Right forelimb (tissue), 1 donor: ENCODE results near the gene HMGB4.

Source experiments
- DNase-seq: peaks from one replicate; pipeline ENCODE4 v3.0.0-alpha.2; 2018

The HMGB4 gene, protein sequence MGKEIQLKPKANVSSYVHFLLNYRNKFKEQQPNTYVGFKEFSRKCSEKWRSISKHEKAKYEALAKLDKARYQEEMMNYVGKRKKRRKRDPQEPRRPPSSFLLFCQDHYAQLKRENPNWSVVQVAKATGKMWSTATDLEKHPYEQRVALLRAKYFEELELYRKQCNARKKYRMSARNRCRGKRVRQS

DNA sequence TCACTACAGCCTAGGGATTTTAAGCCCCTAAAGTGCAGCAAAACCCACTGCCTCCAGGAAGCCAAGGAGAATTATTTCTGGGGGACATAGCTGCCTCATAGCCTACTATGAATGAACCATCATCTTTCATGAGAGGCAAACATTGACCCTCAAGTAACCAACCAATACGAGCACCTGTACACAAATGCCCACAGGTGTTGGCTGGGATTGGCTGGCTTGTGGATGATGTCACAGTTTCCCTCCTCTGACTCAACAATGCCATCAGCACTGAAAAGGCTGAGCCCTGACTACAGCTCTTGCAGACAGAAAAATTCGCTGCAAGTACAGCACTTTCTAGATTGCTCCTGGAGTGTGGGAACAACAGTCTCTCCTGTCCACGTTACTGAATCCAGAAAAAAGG, at the start of gene HMGB4:
TSS of gene HMGB4 (plus strand) at position 301 of the 400 bp plus-strand sequence. CDS start 113 bp downstream, outside the sequence.
- no peak for DNase-seq

DNA sequence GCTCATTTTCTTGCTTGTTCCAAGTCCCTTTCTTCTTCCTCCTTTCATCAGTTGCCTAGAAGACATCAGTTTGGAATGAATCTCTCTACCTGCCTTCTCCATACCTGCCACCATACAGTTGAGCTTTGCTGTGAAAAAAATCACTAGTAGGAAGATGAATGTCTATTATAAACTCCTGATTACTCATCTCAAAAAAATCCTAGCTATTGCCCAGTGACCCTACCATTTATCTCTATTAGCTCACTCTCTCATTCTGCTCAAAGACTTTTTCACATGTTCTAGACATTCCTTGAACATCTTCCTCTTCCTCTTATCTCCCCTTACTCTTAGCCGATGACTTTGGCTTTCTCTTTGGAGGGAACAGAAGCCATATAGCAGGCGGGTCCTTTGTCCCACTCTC, 49.7 kb upstream of the HMGB4 start:
- DNase-seq: no peak

DNA sequence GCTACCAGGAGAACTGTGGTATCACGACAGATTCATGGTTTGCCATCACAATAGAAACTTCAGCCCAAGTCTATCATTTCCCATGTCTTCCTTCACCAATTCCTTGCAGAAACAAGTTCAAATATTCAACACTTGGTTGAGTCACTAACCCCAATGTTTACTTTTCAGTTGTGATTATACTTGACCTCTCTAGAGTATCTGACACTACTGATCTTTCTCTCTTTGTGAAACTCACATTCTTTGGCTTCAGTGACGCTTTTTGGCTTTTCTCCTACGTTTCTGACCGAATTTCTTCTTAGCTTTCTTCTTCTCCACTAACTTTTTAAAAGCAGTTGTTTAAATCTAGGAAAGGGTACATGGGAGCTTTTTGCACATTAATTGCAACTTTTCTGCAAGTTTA, 48.8 kb upstream of the HMGB4 start:
- no peak for DNase-seq

DNA sequence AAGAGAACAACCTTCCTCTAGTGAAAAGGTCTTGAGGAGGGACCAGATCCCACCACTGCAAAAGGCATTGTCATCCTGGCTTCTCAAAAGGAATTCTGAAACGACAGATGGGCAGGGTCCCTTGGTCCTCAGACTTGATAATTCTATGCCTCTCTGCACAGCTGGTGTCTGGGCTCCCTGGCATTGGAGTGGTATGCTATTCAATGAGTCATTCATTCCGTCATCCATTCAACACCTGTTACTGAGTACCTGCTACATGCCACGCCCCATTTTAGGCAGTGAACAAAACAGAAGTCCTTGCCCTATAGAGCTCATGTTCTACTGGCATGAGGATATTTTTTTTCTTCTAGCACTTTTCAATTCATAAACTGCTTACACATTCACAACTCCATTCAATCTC, 45.8 kb upstream of the HMGB4 start:
- no peak for DNase-seq

DNA sequence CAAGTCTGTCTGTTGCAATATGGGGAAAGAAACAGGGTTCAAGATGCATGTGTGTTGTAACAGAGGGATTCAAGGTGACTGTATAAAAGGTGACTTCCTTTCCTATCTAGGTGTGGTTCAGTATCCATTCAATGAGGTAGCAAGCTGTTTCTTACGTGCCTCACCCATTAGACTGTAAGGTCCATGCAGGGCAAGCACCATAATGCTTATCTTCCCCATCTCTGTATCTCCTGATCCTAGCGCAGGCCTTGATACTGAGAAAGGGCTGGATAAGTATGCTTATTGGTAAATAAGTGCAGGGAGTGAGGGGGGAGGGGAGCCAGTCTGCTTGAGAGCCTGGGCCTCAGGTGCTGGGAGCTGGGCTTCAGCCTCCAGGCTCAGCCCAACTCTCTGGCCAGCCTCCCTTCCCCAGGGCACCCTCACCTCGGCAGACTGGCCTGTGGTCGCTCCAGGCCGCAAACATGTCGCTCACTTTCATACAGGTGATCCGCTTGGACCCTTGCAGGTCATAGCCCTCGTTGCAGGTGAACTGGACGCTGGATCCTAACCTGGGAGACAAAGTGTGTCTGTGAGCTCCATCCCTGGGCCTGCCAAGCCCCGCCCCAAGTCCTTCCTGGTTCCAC, 44.5 kb upstream of the HMGB4 start:
- no peak for DNase-seq

DNA sequence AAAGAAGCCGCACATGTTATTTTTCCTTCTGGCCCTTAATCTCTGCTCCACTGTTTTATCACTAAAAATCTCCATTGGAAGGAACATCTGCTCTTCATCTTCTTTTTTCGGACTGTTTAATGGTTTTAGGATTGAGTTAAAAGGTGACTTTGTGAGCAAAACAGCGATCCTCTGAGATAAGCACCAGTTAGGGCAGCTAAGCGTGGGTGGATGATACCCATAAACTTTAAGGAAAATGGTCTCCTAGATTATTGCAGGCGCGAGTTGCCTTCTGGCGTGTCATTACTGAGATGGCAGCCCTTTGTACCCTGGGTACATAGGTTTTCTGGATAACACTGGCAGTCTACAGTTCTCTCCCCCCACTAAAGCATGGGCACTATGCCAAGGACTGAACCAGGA, 44.0 kb upstream of the HMGB4 start:
- no peak for DNase-seq

DNA sequence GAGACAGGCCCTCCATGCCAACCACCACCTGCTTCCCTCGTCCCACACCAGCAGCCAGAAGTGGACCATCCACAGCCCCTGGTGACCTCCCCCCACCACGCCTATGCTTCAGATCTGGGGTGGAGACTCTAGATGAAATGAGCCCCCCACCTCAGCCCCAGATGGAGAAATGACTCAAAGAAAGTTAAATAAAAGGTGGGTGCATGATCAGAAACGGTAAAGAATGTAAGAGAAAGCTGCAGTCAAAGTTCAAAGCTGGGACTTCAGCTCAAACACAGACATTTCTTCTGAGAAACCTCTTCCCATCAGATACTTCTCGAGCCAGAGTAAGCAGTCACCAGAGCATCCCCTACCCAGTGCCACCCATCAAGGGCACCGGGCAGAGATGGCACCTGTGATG, 43.1 kb upstream of the HMGB4 start:
- DNase-seq: no peak

DNA sequence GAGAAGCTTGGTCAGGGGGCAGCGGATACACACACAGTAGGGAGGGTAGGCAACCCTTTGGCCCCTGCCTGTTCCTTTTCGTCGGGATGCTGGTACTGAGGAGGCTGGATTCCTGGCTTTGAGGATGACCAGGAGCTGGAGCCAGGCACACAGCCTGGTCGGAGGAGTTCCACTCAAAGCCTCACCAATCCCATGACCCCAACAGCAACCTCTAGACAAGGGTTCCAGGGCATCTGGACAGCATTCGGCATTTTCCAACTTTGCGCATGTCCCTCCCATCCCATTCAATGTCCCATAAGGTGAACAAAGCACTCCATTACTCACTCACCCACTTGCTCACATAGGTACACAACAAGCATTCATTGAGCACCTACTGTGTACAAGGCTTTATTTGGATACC, 42.6 kb upstream of the HMGB4 start:
- DNase-seq: no peak

DNA sequence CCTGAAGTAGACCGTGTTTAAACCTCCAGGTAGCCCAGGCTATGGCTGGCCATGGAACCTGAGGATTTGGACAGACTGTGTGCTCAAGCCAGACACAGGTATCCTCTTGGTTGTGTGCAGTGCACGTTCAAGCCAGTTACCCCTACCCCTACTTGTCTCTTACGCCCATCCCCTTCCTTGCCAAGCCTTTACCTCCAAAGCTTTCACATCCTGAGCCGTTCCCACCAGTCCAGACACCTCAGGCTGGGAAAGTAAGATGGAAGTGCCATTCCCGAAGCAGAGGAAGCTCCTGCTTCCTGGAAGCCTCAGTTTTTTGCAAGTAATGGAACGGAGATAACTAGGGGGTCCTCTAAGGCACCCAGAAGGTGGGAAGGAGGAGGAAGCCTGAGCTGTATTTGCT, 41.5 kb upstream of the HMGB4 start:
- DNase-seq: no peak

DNA sequence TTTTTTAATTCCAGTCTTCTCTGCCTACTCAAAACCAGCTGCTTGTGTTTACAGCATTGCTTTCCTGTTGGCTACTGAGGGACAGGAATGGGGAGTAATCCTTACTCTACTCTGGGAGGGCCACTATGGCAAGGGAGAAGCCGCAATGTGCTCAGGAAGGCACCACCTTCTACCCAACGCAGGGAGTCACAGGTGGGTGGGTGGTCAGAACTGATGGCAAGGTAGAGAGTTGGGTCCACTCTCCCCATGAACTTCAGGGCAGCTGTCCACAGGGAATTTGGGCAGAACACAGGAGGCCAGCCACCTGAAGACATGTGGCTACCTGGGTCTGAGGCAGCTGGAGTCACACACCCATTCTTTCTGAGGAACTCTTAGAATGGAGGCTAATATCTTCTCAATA, 40.5 kb upstream of the HMGB4 start:
- DNase-seq: no peak

DNA sequence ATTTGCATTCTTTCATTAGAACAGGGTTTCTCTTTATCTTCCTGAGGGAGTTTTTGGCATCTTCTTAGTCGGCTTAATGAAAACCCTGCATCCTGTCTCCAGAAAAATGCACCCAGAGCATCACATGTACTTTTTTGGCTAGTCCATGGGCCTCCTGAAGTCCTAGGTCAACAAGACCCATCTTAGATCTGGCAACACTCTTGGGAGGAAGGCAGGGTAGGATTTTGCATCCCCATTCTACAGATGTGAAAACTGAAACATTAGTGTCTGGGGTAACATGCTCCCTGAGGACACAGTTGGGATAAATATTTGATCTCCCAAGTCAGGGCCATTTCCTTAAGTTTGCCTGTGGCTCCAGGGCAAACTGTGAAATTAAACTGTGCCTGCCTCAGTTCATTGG, 40.0 kb upstream of the HMGB4 start:
- no peak for DNase-seq

DNA sequence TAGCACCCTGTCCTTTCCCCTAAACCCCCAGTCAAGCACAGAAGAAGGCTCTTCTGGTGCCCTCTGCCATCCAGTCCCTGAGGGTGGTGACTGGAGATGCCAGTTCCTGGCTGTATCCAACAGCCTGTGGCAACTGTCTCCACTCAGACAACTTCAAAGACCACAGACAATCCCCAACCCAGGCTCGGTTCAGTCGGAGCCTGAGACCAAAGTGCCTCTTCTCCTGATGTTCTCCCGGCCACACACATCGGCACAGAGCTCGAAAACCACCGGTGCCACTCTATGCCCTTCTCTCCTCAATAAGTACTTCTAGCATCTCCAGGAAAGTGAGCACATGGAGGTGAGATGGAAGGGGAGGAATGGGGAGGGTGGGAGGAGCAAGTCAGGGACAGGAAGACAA, 39.6 kb upstream of the HMGB4 start:
- no peak for DNase-seq

DNA sequence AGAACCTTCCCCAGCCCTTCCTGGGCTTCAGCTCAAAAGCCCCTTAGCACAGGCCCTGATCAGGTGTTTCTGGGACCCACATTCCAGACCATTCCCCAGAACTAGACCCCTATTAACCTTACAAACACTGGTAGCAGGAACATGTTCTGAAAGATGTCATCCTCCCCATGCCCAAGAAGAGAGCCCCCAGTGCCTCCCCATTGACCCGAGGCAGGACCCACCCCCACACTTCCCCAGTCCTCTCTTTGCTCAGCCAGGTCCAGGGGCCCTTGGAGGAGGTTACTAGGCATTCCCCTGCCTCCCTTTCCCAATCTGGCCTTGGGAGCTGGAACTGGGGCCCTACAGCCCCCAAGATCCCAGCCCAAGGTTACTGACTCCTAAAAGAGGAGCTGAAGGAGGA, 38.9 kb upstream of the HMGB4 start:
- DNase-seq: no peak

DNA sequence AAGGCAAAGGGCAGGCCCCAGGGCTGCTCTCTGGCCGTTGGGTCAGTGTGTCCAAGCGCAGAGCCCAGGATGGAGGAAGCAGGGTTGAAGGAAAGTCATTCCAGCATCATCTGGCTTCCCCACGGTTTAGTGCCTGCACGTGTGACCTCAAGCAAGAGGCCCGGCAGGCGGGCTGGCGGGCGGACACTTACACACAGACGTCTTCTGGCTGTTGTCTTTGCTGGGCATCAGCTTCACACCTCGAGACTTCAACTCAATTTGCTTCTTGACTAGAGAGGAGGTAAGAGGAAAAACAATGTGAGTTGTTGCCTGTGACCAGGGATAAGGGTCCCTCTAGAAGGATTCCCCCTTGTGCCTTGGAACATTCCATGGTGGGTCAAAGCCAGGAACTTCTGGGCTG, 38.4 kb upstream of the HMGB4 start:
- no peak for DNase-seq

DNA sequence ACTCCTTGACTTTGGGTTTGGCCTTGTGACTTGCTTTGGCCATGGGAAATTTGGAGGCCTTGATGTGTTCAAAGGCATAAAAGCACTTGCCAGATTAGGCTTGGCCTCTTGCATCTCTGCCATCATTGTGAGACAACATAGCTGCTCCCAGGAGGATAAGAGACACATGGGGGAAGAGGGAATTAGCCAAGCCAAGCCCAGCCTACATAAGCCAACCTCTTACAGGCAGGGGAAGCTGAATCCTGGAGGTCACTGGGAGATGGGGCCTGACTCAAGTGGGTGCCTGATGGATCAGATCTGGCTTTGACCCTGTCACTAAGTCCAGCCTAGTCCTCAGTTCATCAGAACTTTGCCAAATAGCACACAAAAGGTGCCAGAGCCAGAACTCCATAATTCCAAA, 37.6 kb upstream of the HMGB4 start:
- no peak for DNase-seq

DNA sequence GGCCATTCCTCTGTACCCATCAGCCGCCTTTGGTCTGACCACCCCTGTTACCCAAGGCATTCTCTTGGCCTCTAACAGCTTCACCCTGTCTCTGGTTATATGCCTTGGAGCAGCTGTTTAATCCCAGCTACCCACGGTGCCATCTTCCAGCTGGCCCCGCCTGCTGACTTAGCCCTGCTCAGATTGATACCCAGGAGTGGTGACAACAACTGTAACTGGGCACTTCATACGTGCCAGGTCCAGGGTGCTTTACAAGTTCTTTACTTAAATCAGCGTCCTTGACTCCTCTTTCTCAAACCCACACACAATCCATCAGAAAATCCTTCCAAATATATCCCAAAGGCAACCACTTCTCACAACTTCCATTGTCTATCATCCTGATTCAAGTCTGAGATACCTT, 37.2 kb upstream of the HMGB4 start:
- DNase-seq: no peak

DNA sequence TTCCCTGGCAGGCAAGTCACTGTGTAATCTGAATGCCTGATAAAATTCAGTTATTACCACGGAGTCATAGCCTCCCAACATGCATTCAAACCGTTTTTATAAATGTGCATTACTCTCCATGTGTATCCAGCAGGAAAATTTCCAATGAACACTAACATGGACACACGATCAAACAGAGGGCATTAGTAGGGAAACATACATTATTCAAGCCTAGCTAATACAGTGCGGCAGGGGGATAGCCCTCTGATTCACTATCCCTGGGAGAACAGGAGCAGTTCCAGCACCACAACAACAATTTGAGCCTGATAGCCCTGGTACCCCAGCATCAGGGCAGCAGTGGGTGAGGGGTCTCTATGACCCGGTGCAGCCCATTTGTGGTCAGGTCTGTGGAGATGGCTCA, 35.8 kb upstream of the HMGB4 start:
- DNase-seq: no peak

DNA sequence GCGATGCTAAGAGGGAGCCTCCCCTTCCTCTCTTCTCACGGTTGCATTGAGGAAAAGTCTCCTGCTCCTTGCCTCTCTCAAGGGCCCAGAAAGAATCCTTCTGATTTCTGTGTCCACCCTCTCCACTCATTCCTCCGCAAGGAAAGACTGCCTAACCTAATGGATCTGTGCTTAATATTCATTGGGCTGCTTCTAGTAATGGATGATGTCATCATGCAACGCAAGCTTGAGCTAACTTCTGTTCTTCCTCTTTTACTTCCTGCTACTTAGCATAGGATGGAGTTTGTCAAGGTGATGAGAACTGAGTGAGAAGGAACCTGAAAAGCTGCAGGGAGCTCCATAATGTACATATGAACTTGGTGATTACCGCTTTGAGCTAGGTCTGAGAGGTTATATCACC, 35.2 kb upstream of the HMGB4 start:
- DNase-seq: no peak

DNA sequence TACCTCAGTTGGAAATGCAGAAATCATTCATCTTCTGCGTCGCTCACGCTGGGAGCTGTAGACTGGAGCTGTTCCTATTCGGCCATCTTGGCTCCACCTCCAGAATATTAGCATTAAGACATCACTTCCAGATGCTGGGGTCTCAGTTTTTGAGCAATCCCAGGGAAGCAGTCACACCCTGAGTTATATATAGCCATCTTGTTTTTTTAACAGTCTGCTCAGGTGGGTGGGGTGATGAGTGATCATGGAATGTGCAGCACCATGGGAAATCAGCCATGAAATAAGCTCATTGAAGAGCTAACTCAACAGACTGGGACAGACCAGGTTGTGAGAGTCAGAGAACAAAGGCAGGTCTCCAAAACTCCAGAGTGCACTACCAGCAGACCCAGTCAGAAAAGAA, 27.0 kb upstream of the HMGB4 start:
- DNase-seq: no peak

DNA sequence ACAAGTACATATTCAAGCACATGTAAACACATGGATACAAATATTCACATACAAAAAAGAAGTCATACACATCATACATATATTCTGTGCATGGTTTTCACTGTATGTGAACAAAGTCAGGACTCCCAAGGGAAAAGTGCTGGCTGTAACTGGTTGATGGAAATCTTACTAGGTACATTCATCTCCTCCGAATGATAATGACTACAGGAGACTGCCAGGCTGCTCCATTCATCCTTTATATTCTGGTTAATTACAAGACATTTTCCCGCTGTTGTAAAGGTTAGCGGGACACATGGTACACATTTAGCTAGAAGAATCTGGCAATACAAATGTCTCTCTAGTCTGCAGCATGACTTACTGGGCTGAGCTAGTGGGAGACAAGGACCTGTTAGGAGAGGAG, 26.2 kb upstream of the HMGB4 start:
- DNase-seq: no peak

DNA sequence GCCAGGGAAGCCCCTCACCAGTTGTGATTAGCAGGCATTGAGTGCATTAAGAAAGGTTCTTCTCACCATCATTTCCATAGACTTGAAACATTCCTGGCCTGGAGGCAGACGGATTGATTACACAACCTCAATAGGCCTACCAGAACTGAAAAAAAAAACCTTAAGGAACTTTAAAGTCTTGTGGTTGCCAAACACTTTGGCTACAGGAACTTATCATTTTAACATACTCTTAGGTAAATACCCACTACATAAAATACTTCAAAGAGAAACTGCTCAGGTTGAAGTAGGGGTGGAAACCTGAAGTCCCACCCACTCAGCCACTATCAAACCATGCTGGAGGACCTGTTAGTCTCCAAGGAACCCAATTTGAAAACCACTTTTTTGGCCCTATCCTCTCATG, 22.4 kb upstream of the HMGB4 start:
- DNase-seq: no peak

DNA sequence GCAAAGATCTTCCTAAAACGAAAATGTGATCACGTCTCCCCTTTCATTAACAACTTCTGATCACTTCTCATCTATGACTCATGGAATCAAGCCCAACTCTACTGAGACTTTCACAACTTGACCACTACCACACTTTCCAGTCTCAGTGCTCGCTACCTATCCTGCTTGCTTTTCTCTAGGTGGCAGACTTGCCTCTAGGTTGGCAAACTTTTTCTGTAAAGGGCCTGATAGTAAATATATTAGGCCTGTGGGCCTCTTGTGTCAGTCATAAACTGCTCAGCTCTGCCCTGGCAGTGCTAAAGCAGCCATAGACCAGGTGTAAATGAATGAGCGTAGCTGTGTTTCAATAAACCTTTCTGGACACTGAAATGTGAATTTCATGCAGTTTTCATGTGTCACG, 21.5 kb upstream of the HMGB4 start:
- DNase-seq: no peak

DNA sequence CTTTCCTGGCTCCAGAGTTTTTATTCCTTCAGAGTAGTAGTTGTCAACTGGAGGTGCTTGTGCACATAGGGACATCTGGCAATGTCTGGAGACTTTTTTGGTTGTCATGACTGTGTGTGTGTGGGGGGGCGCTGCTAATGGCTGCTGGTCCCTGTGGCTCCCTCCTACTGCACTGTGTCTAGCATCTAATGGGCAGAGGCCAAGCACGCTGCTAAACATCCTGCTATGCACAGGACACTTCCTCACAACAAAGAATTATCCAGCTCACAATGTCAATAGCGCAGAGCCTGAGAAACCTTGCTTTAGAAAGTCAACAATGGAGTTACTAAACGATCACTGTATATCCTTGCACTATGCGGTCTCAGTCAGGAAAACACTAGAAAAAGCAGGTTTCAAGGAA, 19.7 kb upstream of the HMGB4 start:
- no peak for DNase-seq

DNA sequence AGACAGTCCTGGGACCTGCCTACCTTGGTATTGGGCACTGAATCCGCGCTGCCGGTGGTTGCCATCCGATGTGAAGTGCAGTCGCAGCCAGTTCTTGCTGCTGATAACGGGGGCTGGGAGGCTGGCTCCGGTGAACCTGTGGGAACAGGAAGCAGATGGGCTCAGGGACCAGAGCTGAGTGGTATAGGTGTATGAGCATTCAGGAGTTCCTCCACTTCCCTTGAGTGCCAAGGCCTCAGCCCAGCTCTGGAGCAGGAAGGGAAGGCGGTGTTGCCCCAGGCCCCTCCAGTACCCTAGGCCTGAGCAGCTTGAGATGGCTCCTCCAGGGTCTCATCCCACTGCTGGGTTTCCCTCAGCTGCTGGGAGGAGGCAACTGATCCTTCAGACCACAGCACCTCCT, 17.0 kb upstream of the HMGB4 start:
- DNase-seq: no peak

DNA sequence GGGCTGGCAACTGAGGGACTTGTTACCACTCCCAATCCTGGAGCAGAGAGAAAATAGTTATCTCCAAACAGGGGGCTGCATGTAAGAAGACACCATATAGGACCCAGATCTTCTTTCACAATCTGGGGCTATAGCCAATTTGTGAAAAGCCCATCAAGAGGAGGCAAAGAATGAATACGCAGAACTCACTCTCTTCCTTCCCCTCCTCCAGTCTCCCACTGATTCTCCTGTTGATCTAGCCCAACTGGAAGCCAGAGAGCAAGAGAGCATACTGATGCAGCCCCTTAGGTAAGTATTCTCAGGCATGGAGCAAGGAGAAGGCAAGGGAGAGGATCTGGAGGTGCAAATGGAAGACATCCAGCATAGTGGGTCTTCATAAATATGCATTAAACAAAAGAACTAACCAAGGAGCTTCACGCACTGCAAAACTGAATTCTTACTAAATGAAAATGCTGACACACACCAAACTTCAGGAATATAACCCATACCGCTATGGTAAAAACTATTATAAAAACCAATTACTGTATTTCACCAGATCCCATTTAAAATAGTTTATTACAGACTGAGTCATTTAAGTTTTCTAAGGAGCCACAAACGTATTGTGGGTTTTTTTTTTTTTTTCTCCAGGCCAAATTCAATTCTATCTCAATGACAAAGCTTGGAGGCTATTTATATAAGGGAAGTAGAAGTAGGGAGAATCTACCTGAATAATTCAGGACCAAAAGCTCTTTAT, 15.5 kb upstream of the HMGB4 start:
- no peak for DNase-seq
